HG02884 (cell line): ENCODE measurements around the gene UBALD2.
"Not testable (repeated sequence)": the region's sequence is repeated elsewhere in the genome, so short reads cannot be mapped to it uniquely, and the experiment has no call there.

Experiments used
- ATAC-seq: cut with Tn5 transposase; IDR thresholded peaks from one replicate; pipeline ENCODE4 v1.9.1; 2021; ENCODE audit warnings: mild to moderate bottlenecking, moderate library complexity; ENCODE audit not compliant: unreplicated experiment

UBALD2 gene

GRCh38 chr17:76276461-76277299, 11.5 kb downstream of the UBALD2 start:
- ATAC-seq = no peak

GRCh38 chr17:76277300-76278267, 12.4 kb downstream of the UBALD2 start:
- ATAC-seq = no peak

GRCh38 chr17:76278268-76278908, 13.2 kb downstream of the UBALD2 start:
- ATAC-seq = no peak

- no peak for ATAC-seq
Observed at GRCh38 chr17:76278952-76279741, 14.0 kb downstream of the UBALD2 start.

GRCh38 chr17:76279742-76280287, 14.7 kb downstream of the UBALD2 start:
- ATAC-seq = no peak

- ATAC-seq = no peak
Observed at GRCh38 chr17:76280650-76281049, 15.5 kb downstream of the UBALD2 start.

GRCh38 chr17:76281573-76282371, 16.6 kb downstream of the UBALD2 start:
- no peak for ATAC-seq

- ATAC-seq = no peak
Observed at GRCh38 chr17:76292567-76292966, 27.4 kb downstream of the UBALD2 start.

GRCh38 chr17:76293106-76293505, 28.0 kb downstream of the UBALD2 start:
- ATAC-seq = no peak

GRCh38 chr17:76296186-76296585, 31.0 kb downstream of the UBALD2 start:
- no peak for ATAC-seq

GRCh38 chr17:76296889-76297288, 31.7 kb downstream of the UBALD2 start:
- no peak for ATAC-seq

- ATAC-seq = no peak
Observed at GRCh38 chr17:76297436-76297835, 32.3 kb downstream of the UBALD2 start.

GRCh38 chr17:76304226-76305134, 39.3 kb downstream of the UBALD2 start:
- ATAC-seq = no peak

GRCh38 chr17:76305135-76305454, 39.9 kb downstream of the UBALD2 start:
- not testable (repeated sequence) for ATAC-seq

- ATAC-seq = no peak
Observed at GRCh38 chr17:76307299-76307965, 42.3 kb downstream of the UBALD2 start.

GRCh38 chr17:76307966-76308338, 42.8 kb downstream of the UBALD2 start, which contains the start of gene QRICH2:
Gene QRICH2, minus strand, starts transcription at chr17:76308276. Its CDS starts 278 bp downstream, at chr17:76307998.
- ATAC-seq = no peak

- ATAC-seq = no peak
Observed at GRCh38 chr17:76309461-76309860, 44.3 kb downstream of the UBALD2 start.

GRCh38 chr17:76312735-76313134, 47.6 kb downstream of the UBALD2 start:
- no peak for ATAC-seq
